Measurements from ENCODE around the gene EEIG1.

Gene EEIG1

DNA sequence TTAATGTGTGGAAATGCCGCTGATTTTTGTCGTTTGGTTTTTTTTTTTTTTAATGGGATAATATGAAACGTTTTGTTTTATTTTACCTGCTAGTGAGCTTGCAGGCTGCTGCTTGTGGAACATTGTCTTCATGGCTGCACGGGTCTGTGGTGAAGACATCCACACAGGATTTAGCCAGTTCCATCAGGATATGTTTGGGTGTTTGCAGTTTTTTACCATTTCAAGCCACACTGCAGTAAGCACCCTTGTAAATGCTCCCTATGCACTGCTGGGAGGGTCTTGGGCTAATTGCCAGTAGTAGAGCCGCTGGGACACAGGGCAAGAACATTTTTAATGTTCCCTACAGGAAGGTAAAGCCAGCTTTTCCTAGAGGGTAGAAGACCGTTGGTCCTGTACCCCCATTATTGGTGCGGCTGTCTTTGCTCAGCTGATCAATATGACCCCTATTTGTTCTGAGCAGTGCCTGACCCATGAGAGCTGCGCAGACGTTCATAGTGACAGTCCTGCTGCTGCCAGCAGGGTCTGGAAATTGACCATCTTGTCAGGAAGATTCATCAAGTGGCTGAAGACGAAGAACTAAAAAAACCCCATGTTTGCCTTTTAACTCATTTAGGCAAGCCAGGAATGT, 20.5 kb upstream of the EEIG1 start:
- DNase-seq (ENCODE audit: low read depth): no peak

DNA sequence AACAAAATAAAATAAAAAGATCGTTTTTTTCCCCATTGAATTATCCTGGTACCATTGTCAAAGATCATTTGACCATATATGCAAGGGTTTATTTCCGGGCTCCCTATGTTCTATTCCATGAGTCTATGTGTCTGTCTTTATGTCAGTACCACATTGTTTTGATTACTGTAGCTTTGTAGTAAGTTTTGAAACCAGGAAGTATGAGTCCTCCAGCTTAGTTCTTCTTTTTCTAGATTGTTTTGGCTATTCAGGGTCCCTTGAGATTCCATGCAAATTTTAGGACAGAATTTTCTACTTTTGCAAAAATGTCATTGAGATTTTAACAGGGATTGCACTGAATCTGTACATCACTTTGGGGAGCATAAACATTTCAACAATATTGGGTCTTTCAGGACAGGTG, 18.7 kb upstream of the EEIG1 start:
- no peak for DNase-seq (ENCODE audit: low read depth)

DNA sequence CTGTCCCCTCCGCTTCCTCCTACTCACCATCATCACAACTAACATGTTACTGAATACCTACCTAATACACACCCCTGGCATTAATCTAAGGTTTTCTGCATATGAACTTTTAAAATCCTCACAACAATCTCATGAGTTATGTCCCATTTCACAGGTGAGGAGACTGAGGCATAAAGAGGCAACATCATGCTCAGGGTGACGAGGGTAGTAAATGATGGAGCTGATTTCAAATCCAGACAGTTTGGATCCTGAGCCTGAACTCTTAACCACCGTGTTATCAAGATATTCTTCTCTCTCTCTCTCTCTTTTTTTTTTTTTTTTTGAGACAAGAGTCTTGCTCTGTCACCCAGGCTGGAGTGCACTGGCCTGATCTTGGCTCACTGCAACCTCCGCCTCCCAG, 12.9 kb upstream of the EEIG1 start:
- DNase-seq (ENCODE audit: low read depth): no peak

DNA sequence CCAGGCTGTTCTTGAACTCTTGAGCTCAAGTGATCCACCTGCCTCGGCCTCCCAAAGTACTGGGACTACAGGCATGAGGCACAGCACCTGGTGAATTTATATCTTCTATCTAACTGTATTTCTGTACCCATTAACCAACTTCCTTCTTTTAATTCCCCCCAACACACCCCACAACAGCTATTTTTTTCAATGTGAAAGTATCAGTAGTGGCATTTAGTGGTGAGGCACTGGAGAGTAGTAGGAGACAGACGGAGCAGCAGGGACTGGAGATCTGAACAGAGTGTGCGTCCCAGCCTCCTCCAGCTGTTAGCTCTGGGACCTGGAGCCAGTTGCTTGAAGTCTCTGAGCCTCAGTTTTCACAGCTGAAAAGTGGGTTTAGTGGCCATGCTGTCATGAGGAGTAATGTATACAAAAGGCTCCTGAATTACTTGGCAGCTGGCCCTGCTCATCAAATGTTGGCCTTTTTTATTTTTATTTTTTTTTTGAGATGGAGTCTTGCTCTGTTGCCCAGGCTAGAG, 11.0 kb upstream of the EEIG1 start:
- DNase-seq (ENCODE audit: low read depth): no peak

DNA sequence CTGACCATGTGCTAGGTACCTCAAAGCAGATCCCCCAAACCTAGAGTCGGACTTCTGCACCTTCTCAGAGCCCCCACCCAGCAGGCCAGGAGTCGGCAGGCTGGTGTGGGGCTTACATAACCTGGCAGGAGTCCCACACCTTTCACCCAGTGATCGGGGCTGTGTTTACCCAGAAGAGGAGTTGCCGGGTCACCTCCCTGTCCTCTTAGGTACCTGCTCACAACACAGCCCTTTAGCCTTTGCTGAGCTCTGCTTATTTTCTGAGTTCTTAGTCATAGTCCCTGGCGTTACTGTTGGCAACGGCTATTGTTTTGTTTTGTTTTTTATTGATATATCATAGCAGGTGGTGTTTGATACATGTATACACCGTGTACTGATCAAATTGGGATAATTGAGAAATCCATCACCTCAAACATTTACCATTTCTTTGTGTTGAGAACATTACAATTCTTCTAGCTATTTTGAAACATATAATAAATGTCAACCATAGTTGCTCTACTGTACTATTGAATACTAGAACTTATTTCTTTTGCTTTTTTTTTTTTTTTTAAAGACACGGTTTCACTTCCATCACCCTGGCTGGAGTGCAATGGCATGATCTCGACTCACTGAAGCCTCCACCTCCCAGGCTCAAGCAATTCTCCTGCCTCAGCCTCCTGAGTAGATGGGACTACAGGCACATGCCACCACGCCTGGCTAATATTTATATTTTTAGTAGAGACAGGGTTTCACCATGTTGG, 10.4 kb upstream of the EEIG1 start:
- DNase-seq (ENCODE audit: low read depth): no peak

DNA sequence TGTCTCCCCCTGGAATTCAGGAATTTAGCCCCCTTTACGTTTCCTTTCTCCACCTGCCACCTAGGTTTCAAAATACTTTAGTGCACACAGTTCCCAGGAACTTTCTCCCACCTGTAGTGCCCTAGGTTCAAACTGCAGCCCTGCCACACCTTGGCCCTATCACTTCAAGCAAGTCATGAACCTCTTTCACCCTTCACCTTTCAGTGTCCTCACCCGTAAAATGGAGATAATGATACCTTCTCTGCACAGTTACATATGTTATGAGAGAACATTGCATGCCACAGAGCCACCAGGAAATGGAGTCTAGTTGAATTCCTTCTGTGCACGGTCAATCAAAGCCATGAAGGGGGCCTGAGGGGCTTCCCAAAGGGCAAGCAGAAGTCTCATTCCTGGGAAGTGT, 9.8 kb upstream of the EEIG1 start:
- DNase-seq (ENCODE audit: low read depth): no peak

DNA sequence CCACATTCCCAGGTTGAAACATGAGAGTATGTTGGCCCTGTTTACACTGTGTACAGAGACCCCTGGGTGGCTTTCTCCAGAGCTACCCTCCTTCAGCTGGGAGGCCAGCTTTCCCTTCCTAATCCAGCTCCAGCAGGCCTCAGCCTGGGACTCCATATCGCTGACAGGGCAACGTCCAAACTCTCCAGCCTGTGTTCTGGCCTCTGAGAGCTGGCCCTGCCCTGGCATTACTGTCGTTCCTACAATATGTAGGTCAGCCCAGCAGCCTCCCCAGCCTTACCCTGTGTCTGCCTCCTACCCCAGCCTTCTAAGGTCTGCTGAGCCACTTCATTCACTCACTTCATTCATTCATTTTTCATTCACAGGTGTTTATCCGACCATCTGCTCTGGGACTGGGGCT, 8.3 kb upstream of the EEIG1 start:
- no peak for DNase-seq (ENCODE audit: low read depth)

DNA sequence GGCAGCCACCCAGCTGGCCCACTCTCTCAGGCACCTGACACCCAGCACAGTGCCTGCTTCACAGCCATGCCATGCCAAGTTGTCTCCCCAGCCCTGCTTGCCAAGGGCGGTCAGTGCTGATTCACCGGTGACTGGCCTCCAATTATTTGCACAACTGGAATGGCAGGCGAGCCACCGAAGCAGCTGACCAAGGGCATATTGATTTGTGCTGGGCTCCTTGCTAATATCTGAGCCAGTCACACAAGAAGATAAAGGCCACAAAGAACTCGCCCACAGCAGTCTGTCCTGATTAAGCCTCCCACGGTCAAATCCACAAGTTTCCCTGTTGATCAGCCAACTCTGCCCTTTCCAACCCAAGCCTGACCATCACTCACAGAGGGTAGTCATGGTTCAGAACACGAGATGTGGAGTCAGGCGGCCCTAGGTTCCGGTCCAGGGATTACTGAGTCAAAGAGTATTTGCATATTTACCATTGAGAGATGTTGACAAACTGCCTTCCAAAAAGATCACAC, 6.4 kb upstream of the EEIG1 start:
- DNase-seq (ENCODE audit: low read depth): no peak

DNA sequence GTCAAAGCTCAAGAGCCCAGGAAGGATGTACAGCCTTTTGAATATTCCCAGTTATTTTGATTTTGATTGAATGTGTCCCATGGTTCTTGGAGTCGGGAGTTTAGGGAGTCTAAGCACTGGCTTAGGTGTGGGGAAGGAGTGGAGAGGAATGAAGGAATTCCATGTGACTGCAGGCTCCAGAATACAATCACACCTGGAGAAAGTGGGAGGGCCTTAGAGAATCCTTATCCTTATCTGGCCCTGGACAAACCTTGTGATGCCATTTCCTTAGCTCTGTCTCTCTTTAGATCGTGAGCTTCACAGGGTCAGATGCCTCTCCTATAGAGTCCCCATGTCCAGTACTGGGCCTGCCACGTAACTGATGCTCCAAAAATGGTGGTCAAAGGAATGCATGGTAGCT, 4.2 kb upstream of the EEIG1 start:
- DNase-seq (ENCODE audit: low read depth): no peak

DNA sequence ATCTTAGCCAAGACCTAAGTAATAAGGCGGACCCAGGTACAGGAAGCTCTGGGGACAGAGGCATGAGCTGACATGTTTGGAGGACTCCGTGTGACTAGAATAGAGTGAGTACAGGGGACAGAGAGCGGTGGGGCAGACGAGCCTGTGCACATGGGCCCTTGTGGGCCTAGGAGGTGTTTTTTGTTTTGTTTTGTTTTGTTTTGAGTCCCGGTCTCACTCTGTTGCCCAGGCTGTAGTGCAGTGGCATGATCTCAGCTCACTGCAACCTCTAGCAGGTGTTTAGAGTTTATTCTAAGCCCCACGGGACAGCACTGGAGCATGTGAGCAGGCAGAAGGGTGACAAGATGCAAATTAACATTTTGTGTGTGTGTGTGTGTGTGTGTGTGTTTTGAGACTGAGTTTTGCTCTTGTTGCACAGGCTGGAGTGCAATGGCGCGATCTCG, 3.1 kb upstream of the EEIG1 start:
- DNase-seq (ENCODE audit: low read depth): no peak

DNA sequence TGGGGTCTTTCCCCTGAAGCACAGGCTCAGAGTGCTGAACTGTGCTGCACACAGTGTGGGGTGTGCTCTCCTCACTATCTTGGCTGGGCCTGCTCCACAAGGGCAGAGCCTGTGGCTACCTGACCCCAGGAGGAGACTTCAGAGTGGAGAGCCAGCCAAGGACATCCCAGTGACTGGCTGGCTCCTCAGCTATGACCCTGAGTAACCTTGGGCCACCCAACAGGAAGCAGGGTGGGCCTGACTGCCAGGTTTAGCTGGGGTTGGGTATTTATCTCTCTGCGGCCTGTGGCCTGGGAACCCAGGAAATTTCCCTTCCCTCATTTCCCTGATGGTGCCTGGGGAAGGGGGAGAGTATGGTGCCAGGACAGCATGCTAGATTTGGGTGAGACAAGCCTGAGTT, 2.1 kb upstream of the EEIG1 start:
- DNase-seq (ENCODE audit: low read depth): no peak

DNA sequence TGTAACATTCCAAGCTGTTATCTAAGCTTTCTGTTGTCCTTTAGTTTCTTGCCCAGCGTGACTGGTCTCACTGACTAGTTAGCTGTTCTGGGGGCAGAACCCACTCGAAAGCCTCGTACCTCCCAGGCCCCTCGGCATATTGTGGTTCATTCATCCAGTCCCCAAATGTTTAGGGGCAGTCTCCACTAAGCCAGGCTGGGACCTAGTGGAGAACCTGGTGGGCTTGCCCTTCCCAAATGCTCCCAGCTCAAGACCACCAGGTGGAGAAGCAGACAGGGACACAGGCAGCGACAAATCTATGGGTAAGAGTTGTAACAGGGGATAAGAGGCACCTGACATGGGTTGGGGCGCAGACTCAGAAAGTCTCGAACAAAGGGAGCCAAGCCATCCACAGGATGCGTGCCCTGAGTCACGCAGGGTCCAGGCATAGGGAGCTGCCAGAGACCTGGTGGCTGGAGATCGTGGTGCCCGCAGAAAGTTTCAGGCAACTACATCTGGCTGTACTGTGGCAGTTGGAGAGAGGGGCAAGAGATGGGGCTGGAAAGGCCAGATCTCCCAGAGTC, 851 bp upstream of the EEIG1 start:
- DNase-seq (ENCODE audit: low read depth): no peak

DNA sequence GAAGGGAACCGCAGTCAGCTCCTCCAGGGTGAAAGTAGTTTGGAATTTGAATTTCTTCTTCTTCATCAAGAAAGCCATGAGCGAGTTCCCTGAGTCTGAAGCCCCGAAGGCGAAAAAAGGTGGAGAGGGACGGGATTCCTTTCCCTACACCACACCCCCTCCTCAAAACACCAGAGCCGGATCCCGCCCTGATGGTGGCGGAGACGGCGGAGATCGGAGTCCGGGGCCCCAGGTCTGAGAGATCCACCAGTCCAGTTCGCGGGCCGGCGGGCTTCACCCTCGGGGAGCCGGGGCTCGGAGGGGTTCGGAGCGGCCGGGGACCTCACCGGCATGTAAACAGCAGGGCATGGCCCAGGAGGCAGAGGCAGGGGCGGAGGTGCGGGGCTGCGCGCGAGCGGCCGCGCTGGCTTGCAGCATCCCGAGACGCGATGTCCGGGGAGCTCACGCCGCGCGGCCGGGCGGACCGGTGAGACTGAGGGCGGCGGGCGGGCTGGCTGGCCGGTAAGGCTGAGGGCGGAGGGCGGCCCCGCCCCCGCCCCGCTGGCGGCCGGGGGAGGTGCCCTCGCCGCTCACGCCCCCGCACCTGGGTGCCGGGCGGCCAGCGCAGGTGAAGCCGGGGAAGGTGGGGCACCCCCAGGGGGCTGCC, 606 bp downstream of the EEIG1 start:
- no peak for DNase-seq (ENCODE audit: low read depth)

DNA sequence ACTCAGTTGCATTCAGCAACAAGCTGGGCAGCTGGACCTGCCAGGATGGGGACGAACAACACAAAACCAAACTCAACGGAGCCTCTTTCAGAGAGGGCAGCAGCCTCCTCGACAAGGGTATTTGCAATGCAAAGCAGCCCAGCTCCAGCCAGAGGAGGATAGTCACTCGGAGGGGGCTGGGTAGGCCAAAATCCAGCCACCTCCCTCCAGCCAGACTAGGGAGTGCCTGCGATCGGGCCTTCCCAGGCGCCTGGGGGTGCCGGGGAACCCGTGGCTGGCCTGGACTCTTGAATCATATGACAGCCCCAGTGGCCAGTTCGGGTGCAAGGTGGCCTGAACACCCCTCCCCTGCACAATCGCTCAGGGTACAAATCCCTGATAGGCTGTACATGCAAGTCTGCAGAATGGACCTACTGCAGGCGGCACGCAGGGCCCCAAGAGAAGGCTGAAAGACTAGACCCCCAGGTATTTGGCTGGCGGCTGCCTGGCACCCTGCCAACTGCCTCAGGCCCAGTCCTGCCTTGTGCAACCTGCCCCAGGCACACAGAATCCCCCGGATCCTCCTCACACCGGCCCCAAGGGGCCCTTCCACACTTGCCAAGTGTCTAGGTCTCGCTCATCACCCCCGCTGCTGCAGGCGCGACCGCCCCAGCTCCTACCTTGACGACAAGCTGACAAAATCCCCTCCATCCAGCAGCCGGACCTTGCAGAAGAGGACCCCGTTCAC, 1.3 kb downstream of the EEIG1 start:
- no peak for DNase-seq (ENCODE audit: low read depth)

DNA sequence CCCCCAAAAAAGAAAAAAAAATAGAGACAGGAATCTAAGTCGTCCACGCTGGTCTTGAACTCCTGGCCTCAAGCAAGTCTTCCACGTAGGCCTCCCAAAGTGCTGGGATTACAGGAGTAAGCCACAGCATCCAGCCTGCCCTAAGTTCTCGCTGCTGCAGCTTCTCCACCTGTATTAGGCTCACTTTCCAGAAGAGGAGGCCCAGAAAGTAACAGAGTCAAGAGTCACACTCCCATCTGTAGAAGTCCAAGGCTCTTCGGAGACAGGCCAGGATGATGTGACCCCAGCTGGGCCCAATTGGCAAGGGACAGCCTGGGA, 1.8 kb downstream of the EEIG1 start:
- no peak for DNase-seq (ENCODE audit: low read depth)

DNA sequence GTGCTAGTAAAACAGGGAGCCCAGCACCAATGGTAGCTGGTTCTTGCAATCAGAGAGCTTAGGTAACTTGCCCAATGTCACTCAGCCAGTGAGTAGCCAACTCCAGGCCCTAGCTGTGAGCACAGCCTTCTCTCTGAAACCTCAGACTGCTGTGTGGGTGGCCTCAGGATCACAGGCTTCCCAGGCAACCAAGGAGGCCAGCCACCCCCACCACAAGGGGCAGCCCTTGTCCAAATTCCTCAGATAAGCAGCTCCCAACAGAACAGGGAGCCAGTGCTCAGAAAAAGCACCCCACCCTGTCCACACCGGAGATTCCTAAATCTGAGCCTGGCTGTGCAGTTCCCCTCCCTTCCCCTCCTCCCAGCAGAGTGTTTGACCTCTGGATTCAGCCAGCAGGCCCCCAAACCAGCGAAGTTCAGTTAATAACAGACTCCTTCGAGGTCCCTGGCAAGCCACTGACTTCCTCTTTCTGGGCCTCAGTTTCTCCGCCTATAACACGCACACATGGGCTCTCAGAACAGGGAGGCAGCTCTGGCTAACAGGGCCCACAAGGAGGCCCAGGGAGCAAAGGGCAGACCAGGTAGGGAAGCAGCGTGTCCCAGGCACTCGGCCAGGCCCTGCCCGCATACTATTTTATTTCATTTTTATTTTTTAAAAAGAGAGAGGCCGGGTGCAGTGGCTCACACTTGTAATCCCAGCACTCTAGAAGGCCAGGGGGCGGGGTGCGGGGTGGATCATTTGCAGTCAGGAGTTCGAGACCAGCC, 2.7 kb downstream of the EEIG1 start:
- no peak for DNase-seq (ENCODE audit: low read depth)

DNA sequence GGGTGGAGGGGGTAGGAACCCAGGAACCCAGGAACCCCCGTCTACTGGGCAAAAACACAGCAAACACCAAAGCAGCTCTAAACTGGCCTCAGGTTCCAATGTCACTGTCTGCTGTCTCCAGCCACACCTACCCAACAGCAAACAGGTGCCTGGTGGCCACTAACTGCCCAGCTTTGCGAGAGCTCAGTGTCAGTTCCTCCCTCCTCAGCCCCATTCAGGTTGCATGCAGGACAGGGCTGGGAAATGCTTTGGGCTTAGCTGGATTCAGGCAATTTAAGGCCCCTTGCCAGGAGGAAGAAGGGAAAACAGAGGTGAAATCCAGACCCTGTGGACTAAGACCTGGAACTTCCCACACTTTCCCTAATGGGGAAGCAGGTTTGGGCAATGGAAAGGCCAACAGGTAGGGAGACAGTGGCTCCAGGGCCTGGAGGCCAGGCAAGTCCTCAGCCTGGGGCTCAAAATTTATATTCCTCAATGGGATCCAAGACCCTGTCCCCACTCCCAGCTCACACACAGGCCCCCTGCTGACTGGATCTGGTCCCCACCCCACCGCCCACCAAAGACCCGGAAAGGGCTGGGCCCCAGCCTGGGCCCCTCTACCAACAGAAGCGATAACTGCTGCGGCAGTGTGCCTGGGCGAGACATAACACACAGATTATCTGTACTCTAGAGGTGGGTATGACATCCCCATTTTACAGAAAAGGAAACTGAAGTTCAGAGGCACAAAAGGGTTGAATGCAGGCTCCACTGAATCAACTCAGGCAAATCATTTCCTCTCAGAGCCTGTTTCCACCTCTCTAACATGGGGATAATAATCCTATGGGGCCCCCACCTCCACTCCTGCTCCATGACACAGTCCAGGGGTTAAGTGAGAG, 3.5 kb downstream of the EEIG1 start:
- DNase-seq (ENCODE audit: low read depth): no peak

DNA sequence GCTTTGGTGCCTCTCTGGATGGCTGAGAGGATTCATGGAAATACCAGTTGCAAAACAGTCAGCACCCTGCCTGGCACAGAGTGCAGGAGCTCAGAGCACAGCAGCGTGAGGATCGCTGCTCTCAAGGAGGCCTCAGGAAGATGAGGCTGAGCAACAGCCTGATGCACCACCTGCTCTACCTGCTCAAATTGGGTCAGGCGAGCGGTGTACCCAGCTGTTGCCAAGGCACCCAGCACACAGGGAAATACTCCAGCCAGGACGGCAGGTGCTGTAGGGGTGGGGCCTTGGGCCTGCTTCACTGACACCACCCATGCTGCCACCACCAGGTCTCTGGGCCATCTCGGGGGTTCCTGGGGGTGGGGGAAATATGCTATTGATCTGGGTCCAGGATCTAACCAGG, 4.3 kb downstream of the EEIG1 start:
- no peak for DNase-seq (ENCODE audit: low read depth)

DNA sequence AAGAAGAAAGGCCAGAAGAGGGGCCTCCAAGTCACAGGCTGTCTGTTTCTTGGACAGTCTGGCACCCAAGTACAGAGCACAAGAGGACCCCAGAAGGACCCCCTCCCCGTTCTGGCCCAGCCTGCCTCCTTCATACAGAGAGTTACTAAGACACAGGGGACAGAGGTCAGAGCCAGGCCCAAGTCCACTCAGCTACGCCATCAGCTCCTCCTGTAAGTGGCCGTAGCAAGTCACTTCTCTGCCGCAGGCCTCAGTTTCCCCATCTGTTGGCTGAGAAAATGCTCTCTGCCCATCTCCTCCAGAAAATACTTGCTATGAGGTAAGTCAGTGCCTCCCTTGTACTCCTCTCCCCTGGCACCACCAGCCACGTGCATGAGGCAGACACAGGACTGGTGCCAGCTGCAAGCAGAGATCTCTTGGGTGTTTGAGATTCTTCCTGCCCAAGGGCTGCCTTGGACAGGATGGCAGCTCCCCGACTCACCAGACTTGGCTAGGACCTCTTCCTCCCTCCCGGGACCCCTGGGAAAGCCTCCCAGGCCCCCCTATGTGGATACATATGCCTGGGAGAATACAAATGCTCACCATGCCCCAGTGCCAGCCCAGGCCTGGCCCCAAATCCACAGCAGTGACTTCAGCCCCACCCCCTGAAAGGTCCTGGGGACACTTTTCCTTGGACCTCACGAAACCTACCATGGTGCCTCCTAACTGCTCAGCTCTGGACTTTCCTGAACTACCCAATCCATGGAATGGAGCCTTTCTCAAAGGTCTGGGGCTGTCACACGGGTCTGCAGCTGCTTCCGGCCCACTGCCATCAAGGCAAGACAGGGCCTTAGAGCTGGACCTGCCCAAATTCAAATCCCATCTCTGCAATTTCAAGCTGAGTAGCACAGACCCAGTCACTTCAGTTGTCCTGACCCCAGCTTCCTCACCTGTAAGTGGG, 5.1 kb downstream of the EEIG1 start:
- no peak for DNase-seq (ENCODE audit: low read depth)

Data from stimulated activated CD8-positive, alpha-beta memory T cell treated with anti-CD3 and anti-CD28 coated beads, Interleukin-15, amount 100 ng/mL, for 1 hour (primary cell).